GM19455 (cell line): ENCODE data around the gene SLIT1.

Experiments
- ATAC-seq: cut with Tn5 transposase; IDR thresholded peaks from one replicate; pipeline ENCODE4 v1.9.1; 2021; ENCODE audit not compliant: unreplicated experiment

SLIT1 gene

DNA sequence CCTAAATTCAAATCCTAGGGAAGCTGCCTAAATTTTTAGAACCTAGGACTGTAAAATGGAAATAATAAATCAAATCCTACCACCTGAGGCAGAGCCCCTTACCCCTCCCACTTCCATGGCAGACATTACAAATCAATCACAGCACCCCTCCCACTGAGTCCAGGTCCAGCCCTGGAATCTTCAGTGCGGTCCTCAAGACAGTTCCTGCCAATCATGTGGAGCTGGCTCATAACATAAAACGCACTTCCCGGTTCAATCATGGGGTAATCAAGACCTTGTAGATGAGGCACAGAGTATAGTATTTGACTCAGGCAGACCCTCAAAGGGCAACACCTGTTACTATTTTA lies 157.0 kb downstream of the SLIT1 start:
- ATAC-seq: no peak

DNA sequence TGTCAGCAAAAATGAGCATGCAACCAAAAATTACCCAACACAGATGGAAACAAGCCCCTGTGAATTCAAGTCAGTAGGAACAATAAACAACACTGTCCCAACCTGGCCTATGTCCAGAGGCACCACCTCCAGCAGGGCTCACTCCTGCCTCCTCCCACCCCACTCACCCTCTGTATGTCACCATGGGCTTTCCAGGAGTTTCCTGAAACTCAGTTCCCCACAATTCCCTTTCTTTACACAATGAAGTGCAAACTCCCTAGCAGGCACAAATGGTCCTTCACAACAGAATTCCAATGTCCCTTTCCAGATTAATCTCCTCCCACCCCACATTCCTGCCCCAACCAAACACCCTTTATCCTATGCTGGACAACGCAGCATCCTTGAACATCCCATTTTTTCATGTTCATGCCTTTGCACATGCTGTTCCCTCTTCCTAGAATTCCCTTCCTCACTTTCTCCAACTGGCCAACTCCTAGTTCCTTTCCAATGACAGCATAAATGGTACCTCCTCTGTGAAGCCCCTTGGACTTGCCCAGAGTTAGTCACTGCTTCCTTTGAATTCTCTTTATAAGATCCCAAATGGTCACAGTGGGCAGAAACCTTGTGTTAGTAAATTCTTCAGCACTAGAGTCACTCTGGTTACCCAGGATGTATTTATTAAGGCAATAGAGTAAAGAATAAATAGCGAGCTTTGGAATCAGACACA lies 157.5 kb downstream of the SLIT1 start:
- no peak for ATAC-seq

DNA sequence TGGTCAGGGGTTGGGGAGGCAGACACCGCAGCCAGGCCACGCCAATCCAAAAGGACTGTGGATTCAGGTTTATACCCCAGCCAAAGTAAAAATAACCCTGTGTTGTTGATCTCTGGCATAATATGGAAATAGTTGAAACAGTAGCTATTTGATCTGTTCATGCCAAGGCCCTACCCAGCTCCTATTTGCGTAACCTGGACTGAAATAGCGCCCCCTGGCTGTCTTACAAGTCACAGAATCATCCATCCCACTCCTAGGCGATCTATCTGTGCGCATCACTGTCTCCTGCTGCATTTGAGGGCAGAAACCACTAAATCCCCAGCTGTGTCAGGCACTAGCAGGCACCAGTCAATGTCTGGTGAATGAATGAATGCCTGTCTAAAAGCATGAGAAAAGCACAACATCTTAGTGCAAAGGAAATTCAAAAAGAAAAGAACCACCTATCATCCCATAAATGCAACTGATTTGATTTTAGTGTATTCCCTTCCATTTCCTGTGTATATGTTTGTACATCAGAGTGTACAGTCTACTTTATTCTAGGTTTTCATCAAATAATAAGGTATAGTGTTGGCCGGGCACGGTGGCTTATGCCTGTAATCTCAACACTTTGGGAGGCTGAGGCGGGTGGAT lies 160.0 kb downstream of the SLIT1 start:
- no peak for ATAC-seq

DNA sequence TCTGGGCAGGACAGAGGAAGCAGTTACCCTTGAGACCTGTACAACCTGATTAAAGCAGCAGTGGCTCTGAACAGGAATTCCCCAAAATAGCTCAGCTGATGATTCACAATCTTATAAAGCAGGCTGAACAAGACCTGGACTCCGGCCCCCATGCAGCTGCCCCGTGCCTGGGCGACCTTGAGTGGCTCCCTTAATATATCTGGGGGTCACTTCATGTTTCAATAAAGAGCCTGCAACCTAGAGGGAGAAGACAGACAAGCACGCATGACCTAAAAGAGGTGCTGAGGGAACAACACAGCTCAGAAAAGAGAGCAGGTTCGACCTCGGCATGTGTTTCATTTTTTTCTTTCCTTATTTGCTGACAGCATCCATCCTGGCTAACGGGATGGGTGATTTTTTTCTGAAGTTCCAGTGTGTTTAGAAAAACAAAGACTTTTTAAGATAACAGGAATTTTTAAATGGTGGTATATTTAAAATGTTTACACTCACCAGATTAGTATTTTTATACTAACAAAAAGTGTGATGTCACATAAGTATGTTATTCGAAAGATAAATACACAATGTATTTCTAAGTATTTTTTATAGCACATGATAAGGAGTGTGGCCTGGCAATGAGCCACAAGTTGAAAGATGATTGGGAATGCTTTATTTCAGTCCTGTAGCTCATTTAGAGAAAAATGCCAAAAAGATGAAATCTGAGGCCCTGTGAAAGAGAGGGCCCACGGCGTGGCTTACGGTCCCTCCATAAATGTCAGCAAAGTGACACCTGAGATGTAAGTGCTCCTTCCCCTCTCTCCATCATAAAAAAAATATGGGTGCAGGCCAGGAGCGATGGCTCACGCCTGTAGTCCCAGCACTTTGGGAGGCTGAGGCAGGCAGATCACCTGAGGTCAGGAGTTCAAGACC lies 161.3 kb downstream of the SLIT1 start:
- no peak for ATAC-seq

DNA sequence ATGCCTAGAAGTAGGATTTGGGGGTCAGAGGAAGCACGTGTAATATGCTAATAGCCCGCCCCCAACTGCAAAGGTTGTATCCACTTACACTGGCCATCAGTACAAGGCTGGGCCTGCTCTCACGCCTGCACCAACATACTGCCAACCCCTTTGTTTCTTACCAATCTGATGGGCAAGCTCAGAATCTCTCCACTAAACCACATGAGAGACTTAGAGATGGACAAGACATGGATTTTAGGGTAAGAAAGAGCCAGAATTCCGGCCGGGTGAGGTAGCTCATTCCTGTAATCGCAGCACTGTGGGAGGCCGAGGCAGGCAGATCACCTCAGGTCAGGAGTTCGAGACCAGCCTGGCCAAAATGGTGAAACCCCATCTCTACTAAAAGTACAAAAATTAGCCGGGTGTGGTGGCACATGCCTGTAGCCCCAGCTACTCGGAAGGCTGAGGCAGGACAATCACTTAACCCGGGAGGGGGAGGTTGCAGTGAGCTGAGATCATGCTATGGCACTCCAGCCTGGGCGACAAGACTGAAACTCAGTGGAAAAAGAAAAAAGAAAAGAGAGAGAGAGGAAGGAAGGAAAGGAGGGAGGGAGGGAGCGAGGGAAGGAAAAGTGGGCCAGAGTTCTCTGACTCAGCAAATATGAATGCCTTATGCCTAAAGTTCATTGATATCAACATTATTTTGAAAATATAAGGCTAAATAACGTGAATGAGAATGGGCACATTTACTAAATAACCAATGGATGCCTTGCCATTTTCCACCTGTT lies 162.2 kb downstream of the SLIT1 start:
- ATAC-seq: no peak

DNA sequence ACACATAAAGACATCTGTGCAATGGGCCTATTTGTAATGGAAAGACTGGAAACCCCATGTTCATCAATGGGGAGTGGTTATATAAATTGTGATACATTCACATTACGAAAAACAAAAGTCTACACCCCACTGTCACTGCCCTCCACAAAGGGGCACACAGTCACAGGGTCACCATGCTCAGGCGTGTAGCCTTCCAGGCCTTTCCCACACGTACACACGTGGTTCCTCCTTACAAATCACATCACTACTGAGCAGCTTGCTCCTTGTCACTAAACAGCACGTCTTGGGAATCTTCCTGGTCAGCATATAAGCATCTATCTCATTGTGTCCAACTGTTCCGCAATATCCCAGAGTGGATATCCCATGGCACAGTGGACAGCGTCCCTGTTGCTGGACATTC lies 163.1 kb downstream of the SLIT1 start:
- no peak for ATAC-seq

DNA sequence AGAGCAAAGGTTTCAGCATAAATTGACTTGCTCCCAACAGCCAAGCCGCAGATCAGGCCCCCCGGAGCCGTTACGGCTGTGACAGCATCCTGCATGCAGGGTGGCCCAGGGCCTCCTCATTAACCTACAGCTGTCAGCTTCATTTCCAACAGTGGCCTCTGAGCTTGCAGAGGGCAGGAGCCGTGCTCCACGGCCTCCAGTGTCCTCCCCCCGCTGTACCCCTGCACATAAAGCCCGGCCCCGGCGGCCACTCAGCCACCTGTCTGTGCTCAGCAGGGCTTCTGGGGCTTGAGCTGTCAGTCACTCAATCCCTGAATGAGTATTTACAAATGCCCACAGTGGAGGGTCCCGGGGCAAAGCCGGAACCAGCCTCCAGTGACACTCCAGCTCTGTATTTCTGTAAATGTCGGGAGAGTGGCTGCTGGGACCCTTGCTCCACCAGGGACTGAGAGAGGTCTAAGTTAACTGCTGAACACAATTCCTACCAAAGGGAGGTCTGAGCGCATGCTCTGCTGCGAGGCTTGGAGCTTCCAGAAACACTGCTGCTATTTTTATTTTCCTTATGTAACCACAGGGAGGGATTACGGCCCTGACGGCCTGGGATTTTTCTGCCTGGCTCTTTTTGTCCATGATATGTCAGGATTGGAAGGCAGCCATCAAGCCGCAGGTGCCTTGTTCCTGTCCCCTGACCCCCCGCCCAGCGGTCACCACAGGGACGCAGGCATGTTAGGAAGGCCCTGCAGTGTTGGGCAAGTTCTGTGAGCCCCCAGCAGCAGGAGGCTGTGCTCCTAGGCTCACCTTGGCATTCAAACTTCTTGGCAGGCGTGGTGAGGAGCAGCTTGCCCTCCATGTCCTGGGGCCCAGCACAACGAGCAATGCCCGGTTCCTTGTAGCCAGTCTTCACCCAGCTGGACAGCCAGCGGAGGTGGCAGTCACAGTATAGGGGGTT lies 165.0 kb downstream of the SLIT1 start:
- ATAC-seq: no peak

DNA sequence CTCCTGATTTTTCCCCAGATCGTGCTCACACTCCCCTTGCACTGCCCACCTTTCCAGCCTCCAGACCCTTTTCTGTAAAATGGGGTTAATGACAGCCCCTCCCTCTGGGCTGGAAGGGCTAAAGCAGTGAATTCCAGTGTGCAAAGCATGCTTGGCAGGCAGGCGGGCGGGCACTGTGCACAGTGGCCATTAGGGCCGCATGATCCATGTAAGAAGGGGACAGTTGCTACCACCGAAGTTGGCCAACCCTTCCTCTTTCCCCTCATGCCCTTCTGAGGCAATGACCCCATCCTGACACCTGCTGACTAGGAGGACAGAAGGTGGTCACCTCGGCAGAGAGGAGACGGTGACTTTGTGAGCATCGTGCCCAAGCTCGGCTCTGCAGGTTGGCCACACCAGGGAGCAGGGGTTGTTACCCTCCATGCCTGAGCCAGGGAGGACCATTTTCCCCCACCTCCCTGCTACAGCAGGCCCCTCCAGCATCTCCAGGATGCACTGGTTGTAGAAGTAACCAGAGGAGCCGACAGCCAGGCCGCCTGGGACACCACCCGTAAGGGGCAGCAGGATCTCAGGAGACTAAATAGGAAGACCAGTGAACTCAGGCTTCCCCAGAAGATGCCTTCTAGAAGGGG lies 166.4 kb downstream of the SLIT1 start:
- no peak for ATAC-seq

DNA sequence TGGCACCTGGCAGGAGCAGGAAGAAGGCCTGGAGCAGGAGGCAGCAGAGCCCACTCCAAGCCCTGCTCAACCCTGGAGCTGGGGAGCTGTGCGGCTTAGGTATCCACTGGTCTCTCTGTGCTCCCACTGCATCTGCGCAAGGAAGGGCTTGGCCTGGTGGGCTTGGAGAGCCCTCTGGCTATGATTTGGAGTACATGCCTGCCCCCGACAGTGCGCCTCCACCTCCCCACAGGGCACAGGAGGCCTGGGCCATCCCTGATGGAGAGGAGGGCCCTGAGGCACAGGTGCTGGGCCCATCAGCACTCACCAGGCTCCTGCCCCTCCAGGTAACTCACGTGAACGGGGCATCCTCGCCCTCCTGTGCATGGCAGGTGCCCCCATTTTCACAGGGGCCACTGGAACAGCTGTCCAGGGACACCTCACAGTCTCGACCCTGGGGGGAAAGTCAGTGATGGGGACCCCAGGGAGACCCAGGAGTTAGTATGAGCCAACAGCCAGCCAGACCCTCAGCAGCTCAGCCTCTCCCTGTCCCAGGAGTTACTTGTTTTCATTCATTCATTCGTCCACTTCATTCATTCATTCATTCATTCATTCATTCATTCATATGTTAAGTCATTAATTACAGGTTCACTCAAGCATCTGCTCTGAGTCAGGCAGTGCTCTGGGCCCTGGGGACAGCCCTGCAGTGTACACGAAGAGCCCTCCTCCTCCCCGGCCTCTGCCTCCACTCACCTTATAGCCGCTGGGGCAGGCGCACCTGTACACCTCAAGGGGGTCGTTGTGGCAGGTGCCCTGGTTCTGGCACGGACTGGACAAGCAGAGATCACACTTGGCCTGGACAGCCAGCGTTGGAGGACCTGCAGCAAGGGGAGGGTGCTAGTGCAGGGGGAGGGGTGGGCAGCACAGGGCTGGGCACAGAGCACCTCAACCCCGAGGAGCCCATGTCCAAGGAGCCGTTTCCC lies 167.2 kb downstream of the SLIT1 start:
- ATAC-seq: no peak

DNA sequence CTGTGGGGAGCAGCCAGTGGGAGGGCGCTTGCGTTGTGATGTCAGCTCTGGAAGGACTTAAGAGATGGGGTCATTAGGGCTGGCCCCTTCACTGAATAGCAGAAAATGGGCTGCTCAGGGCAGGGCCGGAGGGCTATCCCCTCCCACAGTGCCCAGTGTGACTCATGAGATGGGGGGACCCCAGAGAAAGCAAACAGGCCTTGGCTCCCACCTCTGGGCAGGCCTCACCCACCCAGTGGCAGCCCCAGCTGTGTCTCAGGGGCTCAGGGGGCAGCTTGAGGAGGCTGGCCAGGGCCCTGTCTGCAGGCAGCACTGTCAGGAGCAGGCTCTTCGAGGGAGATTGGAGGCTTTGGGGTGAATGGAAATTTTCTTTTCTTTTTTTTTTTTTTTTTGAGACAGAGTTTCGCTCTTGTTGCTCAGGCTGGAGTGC lies 168.3 kb downstream of the SLIT1 start:
- ATAC-seq: no peak

DNA sequence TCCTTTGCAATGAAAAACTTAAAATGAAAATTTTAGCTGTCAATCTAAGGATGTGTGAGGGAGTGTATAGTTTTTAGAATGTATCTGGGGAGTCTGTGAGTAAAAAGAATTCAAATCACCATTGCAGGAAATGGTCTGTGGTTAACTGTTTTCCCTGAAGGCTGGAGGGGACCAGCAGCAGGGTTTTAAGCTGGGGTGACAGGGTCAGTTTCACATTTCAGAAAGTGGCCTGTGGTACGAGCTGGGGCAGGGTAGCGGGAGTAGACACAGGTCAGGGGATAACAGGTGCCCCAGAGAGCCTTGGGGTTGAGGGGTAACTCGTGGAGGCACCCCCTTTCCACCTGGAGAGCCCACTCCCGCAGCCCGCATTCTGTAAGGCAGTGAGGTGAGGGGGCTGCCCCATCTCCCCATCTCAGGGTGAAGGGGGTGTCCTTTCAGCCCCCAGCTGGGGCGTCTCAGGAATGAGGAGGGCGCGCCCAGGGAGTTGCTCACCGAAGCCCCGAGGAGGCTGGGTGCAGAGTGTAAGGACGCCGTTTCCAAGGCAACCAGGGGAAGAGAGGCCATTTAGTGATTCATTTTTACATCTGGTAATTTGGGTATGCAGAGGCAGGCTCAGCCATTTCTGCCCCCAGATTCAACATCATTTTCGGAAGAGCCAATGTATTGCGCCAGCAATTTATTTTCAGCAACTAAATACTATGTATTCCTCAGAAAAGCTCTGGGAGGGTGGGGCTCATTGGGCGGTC lies 168.9 kb downstream of the SLIT1 start:
- ATAC-seq: peak; percentile 72

DNA sequence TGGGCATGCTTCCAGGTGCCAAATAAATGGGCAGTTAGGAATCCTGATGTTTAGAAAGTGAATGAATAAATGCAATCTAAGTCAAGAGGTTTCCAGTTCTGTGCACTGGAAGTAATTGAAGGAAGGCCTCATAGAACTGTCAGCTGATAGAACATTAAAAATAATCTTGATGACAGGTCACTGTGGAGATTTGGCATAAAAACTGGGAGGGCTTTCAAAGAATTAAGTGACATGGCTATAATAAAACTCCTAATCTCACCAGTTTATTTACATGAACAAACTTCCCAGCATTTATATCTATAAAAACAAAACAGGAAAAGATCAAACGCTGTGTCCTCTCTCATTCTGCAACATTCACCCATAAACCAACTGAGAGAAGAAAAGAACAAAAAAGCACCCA lies 170.5 kb downstream of the SLIT1 start:
- ATAC-seq: no peak

DNA sequence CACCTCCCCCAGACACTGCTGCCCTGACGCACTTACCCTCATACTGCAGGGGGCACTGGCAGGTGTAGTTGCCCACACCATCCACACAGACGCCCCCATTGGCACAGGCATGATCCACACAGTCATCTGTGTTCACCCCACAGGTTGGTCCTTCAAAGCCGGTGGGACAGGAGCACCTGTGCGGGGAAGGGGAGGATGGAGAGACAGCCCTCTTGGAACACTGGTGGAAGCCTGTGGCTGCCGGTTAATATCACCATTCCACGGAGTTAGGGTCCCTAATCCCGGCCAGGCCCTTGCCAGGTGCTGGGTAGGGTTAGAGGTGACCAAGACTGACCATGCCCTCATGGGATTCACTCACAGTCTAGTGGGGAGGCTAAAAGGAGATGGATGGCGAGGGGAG lies 171.8 kb downstream of the SLIT1 start:
- no peak for ATAC-seq

DNA sequence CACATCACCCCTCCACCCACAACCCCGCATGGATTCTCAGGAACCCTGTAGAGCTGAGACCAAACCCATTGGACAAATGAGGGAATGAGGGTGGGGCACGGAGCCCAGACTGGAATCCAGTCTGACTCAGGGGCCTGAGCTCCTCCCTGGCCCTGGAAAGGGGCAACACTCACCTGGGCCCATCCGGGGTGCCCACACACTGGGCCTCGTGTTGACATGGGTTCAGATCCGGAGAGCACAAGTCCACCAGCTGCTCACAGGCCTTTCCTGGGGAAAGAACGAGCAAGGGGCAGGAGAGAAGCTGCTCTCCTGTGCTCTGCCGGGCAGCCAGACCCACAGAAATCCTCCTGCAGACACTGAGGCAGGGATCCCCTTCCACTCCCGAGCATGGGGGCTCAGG lies 172.2 kb downstream of the SLIT1 start:
- no peak for ATAC-seq

DNA sequence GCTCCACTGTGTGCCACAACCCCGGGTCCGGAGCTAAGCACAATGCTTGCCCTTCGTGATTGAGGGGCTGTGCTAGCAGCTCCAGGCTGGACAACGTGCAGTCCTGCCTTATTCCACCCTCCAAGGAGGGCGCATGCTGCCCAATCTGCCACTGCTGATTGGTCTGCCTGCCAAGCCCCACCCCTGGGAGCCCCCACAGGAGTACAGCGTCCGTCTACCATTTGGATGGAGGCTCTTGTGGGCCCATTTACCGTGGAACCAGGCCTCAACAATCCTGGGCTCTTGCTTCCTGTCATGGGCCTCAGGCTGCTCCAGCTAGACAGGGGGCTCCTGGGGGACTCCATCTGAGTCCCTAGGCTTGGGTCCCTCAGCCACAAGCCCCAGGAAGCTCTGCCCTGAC lies 173.3 kb downstream of the SLIT1 start:
- no peak for ATAC-seq

DNA sequence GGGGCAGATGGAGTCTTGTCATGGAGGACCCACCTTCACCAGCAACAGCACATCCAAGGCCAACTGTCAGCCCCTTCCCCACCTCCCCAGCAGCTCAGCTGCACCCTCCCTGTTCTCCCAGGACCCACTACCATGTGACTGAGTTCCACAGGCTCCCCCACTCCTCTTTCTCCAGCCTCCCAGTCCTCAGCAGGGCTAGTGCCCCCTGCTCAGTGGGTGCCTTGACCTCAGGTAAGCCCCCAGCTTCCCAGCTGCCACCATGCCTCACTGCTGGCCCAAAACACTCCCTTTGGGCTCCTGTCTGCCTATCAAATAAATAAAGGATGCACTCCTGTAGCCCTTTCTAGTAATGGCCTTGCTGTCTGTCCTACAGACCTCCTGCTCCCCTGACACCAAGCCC lies 174.4 kb downstream of the SLIT1 start:
- no peak for ATAC-seq

DNA sequence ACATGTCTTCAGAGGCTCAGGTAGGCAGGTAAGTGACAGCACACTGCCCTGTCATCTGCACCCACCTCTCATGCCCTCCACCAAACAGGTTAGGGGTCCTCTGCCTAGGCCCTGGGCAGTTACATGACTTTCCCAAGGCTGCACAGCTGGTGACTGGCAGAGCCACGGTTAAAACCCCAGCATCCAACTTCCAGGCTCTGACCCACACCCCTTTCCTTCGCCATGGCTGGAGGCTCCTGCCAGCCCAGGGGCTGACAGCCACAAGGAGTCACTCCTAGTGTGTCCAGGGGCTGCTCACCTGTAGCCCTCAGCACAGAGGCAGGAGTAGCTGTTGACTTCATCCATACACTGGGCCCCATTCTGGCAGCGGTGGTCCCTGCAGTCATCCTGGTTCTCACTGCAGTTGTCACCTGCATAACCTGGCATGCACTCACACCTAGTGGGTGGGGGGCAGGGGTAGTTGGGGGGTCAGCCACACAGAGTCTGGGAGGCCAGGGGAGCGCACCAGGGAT lies 175.0 kb downstream of the SLIT1 start:
- no peak for ATAC-seq

DNA sequence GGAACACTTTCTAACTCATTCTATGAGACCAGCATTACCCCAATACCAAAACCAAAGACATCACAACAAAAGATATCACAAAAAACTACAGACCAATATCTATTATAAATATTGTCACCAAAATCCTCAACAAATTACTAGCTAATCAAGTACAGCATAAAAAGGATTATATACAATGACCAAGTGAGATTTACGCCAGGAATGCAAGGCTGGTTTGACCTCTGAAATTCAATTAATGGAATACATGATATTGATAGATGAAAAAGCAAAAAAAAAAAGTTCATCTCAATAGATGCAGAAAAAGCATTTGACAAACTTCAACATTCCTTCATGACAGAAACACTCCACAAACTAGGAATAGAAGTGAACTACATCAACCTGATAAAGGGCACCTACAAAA lies 178.3 kb downstream of the SLIT1 start:
- ATAC-seq: no peak
